ENCODE measurements around the gene SDK2. TPM values are rescaled to one million over a fixed set of nuclear protein-coding genes. Genes with fewer than 3 reads are reported as not detected.

The SDK2 gene
- total and polyA plus RNA-seq, 2 donors from 2014 or later: 0.37 to 2.4 TPM

DNA sequence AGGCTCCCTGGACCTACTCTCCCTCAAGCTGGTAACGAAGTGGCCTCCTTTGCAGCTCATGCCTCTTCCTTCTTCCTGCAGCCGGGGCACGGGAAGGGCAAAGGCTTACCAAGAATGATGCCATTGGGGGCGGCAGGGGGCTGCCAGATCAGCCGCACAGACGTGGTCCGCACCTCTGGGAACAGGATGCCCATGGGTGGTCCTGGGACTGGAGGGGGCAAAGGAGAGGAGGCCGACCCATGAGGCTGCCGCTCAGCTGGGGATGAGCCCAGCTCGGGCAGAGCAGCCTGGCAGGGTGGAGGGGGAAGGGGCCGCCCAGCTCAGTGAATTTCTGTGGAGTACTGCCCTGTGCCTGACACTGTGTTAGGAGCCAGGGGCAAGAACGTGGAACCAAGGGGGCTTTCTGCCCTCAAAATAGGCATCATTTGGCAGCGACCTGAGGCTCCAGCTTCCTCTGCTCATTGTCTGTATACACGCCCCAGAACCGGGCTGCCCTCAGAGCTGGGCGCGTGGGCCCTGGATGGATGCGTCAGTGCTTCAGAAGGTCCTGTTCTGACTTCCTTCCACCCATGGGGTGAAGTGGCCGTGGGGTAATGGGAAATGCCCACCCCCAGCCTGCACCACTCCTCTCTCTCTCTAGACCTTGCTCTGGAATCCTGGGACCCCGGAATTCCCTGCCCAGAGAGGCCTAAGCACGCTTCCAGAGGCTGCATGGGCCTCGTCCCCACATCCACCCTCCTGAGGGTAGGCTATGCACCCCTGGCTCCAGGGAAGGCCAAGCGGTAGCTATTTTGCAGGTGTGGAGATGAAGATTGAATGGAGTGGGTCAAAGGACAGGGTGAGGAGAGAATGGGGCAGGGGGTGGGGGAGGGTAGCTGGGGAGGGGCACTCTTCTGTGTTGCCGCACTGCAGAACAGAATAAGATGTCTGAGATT, 252.6 kb downstream of the SDK2 start:
- H3K4me3 ChIP-seq (ENCODE audit: low read length in 3 of 3): no peak overlapping the region
- DNase-seq (peak in 1 of 5 donors; percentile 52), FAIRE-seq (no peak)
- intact Hi-C loops (cut with DNase I): no loop called here
- no peak overlapping the region for H3K9ac ChIP-seq (ENCODE audit: low read length in 3 of 3)
- no peaks in the 10 kb centered on the region for H3K27me3 ChIP-seq (ENCODE audit: control insufficient read depth, insufficient read depth, low read length)
- no peaks in the 10 kb centered on the region for H3K4me1 ChIP-seq (ENCODE audit: control insufficient read depth in 2 of 3, insufficient read depth in 2 of 3, low read depth in 1 of 3, low read length in 3 of 3)
- H3K9me3 ChIP-seq (ENCODE audit: control insufficient read depth in 2 of 3, insufficient read depth in 1 of 3, low read length in 3 of 3): no peaks in the 10 kb centered on the region
- TF ChIP-seq, protein P1, sequence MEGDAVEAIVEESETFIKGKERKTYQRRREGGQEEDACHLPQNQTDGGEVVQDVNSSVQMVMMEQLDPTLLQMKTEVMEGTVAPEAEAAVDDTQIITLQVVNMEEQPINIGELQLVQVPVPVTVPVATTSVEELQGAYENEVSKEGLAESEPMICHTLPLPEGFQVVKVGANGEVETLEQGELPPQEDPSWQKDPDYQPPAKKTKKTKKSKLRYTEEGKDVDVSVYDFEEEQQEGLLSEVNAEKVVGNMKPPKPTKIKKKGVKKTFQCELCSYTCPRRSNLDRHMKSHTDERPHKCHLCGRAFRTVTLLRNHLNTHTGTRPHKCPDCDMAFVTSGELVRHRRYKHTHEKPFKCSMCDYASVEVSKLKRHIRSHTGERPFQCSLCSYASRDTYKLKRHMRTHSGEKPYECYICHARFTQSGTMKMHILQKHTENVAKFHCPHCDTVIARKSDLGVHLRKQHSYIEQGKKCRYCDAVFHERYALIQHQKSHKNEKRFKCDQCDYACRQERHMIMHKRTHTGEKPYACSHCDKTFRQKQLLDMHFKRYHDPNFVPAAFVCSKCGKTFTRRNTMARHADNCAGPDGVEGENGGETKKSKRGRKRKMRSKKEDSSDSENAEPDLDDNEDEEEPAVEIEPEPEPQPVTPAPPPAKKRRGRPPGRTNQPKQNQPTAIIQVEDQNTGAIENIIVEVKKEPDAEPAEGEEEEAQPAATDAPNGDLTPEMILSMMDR (IDR thresholded peaks at IDR 0.05; ENCODE audit: borderline replicate concordance, extremely low read depth, insufficient read depth): no peak
- no peak overlapping the region for H3K27ac ChIP-seq (ENCODE audit: low read depth in 2 of 2, low read length in 2 of 2)
- H3K36me3 ChIP-seq (ENCODE audit: control insufficient read depth in 2 of 3, insufficient read depth in 3 of 3, low read length in 3 of 3): no peaks in the 10 kb centered on the region

DNA sequence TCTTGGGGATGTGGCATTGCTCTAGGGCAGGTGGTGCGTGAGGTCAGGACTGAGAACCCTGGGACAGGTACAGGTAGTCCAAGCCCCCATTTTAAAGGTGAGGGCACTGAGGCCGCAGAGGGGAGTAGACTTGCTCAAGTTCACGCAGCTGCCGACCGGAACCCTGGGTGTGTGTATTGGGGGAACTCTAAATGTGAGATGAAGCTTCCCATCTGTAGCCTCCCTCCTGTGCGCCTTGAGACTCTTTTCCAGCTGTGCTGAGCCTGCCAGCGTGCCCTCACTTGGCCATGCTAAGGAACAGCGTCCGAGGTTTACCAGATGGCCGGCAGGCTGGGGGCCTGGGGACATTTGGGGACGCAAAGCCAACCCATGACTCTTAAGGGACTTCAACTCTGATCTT, 253.4 kb downstream of the SDK2 start:
- DNase-seq (peak in 1 of 5 donors; percentile 51), FAIRE-seq (no peak)
- Histone ChIP-seq H3K27ac (ENCODE audit: low read depth in 2 of 2, low read length in 2 of 2) (no peak overlapping the region), H3K9ac (ENCODE audit: low read length in 3 of 3) (no peak overlapping the region), H3K4me3 (ENCODE audit: low read length in 3 of 3) (no peak overlapping the region), H3K4me1 (ENCODE audit: control insufficient read depth in 2 of 3, insufficient read depth in 2 of 3, low read depth in 1 of 3, low read length in 3 of 3) (no peaks in the 10 kb centered on the region), H3K27me3 (ENCODE audit: control insufficient read depth, insufficient read depth, low read length) (no peaks in the 10 kb centered on the region), H3K36me3 (ENCODE audit: control insufficient read depth in 2 of 3, insufficient read depth in 3 of 3, low read length in 3 of 3) (no peaks in the 10 kb centered on the region), H3K9me3 (ENCODE audit: control insufficient read depth in 2 of 3, insufficient read depth in 1 of 3, low read length in 3 of 3) (no peaks in the 10 kb centered on the region)
- TF ChIP-seq, protein P1 (IDR thresholded peaks at IDR 0.05; ENCODE audit: borderline replicate concordance, extremely low read depth, insufficient read depth): no peak
- intact Hi-C loops (cut with DNase I): no loop called here

DNA sequence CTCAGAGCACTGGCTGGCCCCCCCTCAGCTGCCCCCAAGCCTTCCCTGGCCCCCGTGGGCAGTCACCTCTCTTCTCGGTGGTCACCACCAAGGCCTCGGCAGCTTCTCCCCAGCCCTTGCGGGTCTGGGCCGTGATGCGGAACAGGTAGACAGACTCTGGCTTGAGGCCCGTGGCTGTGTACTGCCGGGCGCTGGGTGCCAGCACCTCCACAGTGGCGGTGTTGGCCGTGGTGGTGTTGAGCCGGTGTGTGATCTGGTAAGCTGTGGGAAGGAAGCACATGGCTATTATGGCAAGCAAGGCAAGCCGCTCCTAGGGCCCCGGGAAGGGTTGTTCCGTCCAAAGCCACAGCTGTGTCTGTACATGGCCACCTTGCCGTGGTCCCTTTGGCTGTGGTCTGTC, 254.0 kb downstream of the SDK2 start:
- no peaks in the 10 kb centered on the region for H3K36me3 ChIP-seq (ENCODE audit: control insufficient read depth in 2 of 3, insufficient read depth in 3 of 3, low read length in 3 of 3)
- no peaks in the 10 kb centered on the region for H3K27me3 ChIP-seq (ENCODE audit: control insufficient read depth, insufficient read depth, low read length)
- no peak overlapping the region for H3K27ac ChIP-seq (ENCODE audit: low read depth in 2 of 2, low read length in 2 of 2)
- H3K9me3 ChIP-seq (ENCODE audit: control insufficient read depth in 2 of 3, insufficient read depth in 1 of 3, low read length in 3 of 3): no peaks in the 10 kb centered on the region
- DNase-seq (peak in 1 of 5 donors; percentile 54), FAIRE-seq (no peak)
- intact Hi-C loops (cut with DNase I): no loop called here
- H3K4me3 ChIP-seq (ENCODE audit: low read length in 3 of 3): no peak overlapping the region
- H3K9ac ChIP-seq (ENCODE audit: low read length in 3 of 3): no peak overlapping the region
- TF ChIP-seq, protein P1 (IDR thresholded peaks at IDR 0.05; ENCODE audit: borderline replicate concordance, extremely low read depth, insufficient read depth): no peak
- H3K4me1 ChIP-seq (ENCODE audit: control insufficient read depth in 2 of 3, insufficient read depth in 2 of 3, low read depth in 1 of 3, low read length in 3 of 3): no peaks in the 10 kb centered on the region

All from kidney (tissue), 14 donors.